GM21367 (cell line): ENCODE data around the gene TAS2R16.

ENCODE experiments used
- ATAC-seq: cut with Tn5 transposase; IDR thresholded peaks from one replicate; pipeline ENCODE4 v1.9.1; 2021; ENCODE audit not compliant: unreplicated experiment

The TAS2R16 gene, protein sequence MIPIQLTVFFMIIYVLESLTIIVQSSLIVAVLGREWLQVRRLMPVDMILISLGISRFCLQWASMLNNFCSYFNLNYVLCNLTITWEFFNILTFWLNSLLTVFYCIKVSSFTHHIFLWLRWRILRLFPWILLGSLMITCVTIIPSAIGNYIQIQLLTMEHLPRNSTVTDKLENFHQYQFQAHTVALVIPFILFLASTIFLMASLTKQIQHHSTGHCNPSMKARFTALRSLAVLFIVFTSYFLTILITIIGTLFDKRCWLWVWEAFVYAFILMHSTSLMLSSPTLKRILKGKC

GRCh38 chr7:122995600-122995999, at the start of gene TAS2R16:
TSS of gene TAS2R16 (minus strand) at chr7:122995700. CDS start at chr7:122995634, 66 bp downstream.
- no peak for ATAC-seq

DNA sequence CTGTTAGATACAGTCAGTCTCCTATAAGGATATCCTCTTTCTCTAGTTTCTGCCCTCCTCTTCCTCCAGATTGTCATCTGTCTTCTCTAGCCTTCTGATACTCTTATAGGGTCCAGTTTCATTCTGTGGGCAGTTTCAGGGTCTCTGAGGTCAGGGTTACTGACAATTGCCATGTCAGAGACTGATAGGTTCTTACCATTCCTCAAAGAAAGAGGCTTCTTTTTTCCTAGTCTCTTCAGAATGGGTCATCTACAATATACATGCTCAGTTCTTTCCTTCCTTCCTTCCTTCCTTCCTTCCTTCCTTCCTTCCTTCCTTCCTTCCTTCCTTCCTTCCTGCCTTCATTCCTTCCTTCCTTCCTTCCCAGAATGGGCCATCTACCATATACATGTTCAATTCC, 48.1 kb upstream of the TAS2R16 start:
- no peak for ATAC-seq

GRCh38 chr7:123041101-123041500, 45.6 kb upstream of the TAS2R16 start:
- no peak for ATAC-seq

- ATAC-seq, result no peak
These were observed 43.8 kb upstream of the TAS2R16 start for GRCh38 chr7:123039269-123039668.

DNA sequence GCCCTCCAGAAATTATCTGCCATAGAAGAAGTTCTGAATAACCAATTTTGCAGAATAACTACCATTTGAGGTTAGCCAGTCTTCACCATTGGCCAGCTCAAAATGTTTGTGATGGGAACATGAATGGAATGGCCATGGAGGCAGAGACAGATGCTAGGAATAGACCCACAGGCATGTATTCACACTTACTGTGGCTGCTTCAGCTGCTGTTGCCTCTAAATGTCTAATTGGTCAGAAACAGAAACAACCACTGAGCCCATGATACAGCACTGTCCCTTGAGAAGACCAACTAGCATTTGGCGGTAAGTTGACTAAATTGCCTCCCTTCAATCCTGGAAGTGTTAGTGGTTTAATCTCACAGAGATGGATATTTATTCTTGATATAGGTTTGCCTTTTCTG, 38.6 kb upstream of the TAS2R16 start:
- ATAC-seq, result no peak

GRCh38 chr7:123030631-123031030, 35.1 kb upstream of the TAS2R16 start:
- ATAC-seq, result no peak

GRCh38 chr7:123028339-123028738, 32.8 kb upstream of the TAS2R16 start:
- ATAC-seq, result no peak

DNA sequence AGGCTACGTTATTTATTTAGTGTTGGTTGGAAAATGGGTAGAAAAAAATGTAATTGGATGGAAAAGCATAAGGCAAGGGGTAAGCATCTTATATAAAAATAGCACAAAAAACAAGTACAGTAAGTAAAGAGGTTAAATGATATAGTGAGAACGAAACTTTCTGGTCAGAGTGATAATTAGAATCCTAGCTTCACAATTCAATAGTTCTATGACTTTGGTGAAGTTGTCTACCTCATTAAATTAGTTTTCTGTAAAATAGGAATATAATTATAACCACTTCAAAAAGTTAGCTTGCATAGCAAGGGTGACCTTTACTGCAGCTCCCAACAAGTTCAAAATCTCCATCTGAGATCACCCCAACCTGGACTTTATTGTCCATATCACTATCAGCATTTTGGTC, 30.8 kb upstream of the TAS2R16 start:
- ATAC-seq, result no peak

- ATAC-seq, result no peak
These were observed 29.7 kb upstream of the TAS2R16 start for GRCh38 chr7:123024989-123025758.

- ATAC-seq, result no peak
These were observed 27.6 kb upstream of the TAS2R16 start for GRCh38 chr7:123023126-123023525.

GRCh38 chr7:123022576-123022975, 27.1 kb upstream of the TAS2R16 start:
- ATAC-seq, result no peak

DNA sequence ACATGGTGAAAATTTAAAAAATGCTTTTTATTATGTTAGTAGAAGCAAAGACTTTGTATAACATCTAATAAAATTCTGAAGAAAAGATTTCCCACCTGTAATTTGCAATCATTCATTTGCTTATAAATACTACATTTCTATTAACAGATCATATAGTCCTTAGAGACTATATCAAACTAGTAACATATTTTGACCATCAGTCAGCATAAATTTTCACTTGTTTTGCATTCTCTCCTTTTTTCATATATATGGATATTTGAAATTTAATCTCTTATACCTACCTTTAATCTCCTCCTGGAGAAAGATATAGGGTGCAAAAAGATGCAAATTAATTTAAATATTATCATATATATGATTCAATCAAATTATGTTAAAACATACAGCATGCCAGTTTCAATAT, 16.9 kb upstream of the TAS2R16 start:
- ATAC-seq, result no peak

DNA sequence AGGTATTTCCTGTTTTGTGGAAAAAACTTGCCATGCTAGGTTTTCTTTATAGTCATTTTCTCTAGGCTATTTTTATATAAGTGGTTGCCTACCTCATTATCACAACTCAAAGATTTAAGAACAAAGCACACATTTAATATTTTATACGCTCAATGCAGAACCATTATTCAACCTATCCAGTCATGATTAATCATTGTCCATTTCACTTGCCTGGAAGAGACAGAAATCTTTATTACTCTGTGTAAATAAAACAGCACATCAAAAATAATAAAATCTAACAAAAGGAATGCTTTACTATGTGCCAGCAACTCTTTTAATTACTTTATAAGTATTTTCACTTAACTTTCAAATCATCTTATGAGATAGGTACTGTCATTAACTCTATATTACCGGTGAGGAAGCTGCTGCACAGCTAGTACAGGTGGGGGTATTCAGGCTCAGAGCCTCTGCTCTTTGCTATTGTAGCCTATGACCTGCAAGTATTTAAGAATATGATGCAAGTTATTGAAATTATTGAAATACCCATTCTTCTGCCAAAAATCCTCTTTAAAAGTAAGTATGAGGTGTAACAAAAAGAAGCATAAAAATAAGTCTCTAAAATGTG, 16.4 kb upstream of the TAS2R16 start:
- ATAC-seq, result no peak

DNA sequence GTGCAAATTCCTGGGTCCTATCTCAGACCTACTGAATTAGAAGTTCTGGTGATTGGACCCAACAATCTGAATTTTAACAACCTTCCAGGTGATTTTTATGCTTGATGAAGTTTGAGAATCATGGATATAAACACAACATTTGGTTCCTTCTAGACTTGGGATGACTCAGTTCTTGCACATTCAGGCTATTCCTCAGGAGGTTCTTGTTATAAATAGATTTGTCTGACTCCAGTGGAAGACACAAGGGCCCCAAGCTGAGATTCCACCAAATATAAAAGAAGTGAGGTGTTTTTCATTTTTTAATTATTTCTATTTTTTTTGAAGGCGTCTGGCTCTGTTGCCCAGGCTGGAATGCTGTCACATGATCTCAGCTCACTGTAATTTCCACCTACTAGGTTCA, 9.4 kb upstream of the TAS2R16 start:
- ATAC-seq, result no peak

DNA sequence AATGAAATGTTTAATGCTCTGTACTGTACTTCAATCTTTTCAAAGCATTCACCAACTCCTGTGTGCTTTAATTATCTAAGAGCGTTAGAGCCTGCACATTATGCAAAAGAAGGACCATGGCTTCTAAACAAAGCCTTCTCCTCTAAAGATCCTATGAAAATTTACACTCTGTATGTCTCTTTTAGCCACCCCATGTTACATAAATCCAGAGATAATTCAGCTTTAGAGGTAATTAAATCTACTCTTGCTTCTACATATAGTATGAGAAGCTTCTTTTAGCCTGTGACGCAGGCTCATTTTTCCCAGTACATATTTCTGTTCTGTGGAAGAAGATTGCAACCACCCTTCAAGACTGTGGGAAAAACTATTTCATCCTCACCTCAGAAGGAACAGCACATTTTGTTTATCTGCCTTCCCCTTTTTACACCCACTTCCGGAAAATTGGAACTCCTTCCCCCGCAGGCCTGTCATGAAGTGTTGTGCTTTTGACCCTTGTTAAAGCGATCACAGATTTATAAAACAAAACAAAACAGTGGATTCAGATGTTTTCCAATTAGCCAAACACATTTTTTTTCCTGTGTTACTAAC, 8.1 kb upstream of the TAS2R16 start:
- ATAC-seq, result no peak

DNA sequence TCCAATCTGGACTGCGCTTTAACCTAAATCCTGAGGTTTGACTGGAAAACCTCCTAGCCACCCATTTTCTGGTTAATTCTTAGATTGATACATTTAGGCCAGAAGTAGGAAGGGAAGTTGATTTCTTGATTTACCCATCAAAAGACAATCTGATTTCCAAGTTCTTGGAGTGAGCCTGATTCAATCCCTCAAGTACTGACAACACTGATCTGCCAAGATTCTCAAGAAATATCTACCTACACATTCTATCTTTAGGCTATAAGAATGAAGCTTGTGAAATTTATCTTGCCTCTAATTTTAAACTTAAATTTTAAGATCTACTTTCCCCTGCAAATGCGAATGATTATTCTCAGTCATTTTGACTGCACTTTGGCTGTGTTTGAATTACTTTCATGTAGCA, 5.9 kb downstream of the TAS2R16 start:
- no peak for ATAC-seq

DNA sequence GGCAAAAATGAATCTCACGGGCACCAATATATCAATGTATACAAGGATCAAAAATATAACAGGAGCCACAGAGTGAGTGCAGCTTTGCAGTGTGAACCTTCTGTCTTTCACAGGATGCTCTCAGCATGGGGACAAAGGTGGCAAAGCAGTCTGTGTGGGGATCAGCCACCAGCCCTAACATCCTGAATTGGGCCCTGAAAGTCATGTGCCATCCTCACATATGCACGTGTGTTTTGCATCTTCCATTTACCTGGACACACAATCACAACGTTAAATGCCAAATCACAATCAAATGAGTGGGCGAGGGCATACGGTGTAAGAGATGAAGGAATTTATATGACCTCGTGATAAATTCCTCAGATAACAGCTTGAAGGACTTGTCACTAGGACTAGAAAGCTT, 6.5 kb downstream of the TAS2R16 start:
- no peak for ATAC-seq

- ATAC-seq, result no peak
These were observed 7.2 kb downstream of the TAS2R16 start for GRCh38 chr7:122988333-122988732.

DNA sequence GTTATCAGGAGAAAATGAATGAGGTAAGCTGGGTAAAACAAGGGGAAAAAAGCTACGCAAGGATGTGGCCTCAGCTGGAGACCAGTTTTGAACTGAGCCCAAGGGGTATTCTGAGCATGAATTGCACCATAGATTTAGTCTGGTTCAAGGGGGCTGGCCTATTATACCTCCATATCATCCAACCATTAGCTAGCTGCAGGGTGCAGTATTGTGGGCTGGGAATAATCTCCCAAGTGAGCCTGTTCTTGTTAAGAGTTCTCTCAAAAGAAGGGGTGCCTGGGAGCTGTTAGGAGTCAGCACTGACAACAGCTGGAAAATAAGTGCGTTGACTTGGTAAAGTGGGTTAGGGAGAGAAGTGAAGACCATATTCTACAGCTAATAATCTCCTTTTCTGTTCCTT, 8.0 kb downstream of the TAS2R16 start:
- ATAC-seq, result no peak

- no peak for ATAC-seq
These were observed 11.5 kb downstream of the TAS2R16 start for GRCh38 chr7:122984021-122984420.

GRCh38 chr7:122983261-122983660, 12.2 kb downstream of the TAS2R16 start:
- no peak for ATAC-seq

GRCh38 chr7:122975341-122975740, 20.2 kb downstream of the TAS2R16 start:
- no peak for ATAC-seq
